GM12892 (cell line): ENCODE results near the gene ZDHHC22.

ENCODE experiments used
- POLR2A ChIP-seq: IDR thresholded peaks from 2 replicates; pipeline ENCODE4 v1.6.1; 2011; ENCODE audit warnings: low read depth, low read length, control low read depth
- POLR2AphosphoS5 ChIP-seq: IDR thresholded peaks from 2 replicates; pipeline ENCODE4 v1.6.1; 2011; ENCODE audit warnings: low read depth, low read length, control low read depth
- TAF1 ChIP-seq: IDR thresholded peaks from 2 replicates; pipeline ENCODE4 v1.6.1; 2011; ENCODE audit warnings: low read depth, mild to moderate bottlenecking, control low read depth, low read length, borderline replicate concordance

DNA sequence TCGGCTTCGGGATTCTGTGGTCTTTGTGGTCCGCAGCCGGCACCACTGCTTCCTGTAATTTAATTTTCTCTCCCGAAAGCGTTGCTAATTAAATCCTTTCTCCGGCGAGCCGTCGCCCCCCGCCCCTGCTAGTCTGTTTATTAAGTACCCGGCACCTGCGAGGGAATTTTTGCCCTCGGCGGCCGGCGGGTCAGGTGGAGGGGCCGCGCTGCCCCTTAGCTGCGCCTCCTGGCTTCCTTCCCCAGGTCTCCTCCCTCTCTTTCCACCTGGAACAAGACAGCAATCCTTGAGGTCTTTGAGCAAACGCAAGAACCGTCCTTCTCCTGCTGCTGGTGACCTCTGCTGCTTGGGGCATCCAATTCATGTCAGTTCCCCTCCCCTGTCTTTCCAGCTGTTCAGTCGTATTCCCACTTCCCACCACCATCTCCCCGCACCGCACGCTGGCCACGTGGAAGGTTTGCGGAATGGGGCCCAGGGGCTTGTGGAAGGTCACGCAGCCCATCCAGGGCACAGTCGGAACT, 16.2 kb downstream of the ZDHHC22 start:
- TF ChIP-seq POLR2A (no peak), TAF1 (no peak), POLR2AphosphoS5 (no peak)
